ENCODE data around the gene COPG1.

DNA sequence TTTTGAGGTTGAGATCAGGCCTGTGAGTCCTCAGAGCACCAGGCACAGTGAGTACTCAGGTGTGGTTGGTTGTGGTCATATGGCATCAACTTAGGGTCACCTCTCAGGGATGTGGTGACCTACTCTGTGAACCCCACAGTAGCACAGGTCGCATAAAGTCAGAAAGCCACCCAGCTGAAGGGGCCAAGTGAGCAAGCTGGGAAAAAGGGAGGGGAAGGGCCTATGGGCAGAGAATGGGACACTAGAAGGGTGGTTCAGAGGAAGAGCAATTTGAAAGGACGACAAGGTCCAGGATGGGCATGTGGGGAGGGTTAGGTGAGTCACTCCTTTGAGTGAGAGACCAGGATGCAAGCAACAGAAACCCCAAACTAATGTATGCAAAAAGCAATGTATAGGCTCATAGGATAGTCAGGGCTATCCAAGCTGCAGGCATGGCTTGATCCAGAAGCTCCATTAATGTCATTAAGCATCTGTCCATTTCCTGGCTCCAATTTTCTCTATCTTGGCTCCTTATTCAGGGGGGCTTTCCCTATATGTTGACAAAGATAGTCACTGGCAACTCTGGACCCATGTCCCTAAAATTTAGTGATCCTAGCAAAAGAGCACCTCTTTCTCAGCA is 62.7 kb downstream of the COPG1 start:
- TF ChIP-seq CTCF (IDR thresholded peaks at IDR 0.05; ENCODE audit: low read depth, low read length, missing input control), result no peak
- TF ChIP-seq, protein P1, sequence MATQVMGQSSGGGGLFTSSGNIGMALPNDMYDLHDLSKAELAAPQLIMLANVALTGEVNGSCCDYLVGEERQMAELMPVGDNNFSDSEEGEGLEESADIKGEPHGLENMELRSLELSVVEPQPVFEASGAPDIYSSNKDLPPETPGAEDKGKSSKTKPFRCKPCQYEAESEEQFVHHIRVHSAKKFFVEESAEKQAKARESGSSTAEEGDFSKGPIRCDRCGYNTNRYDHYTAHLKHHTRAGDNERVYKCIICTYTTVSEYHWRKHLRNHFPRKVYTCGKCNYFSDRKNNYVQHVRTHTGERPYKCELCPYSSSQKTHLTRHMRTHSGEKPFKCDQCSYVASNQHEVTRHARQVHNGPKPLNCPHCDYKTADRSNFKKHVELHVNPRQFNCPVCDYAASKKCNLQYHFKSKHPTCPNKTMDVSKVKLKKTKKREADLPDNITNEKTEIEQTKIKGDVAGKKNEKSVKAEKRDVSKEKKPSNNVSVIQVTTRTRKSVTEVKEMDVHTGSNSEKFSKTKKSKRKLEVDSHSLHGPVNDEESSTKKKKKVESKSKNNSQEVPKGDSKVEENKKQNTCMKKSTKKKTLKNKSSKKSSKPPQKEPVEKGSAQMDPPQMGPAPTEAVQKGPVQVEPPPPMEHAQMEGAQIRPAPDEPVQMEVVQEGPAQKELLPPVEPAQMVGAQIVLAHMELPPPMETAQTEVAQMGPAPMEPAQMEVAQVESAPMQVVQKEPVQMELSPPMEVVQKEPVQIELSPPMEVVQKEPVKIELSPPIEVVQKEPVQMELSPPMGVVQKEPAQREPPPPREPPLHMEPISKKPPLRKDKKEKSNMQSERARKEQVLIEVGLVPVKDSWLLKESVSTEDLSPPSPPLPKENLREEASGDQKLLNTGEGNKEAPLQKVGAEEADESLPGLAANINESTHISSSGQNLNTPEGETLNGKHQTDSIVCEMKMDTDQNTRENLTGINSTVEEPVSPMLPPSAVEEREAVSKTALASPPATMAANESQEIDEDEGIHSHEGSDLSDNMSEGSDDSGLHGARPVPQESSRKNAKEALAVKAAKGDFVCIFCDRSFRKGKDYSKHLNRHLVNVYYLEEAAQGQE (IDR thresholded peaks at IDR 0.05), result no peak
- no peak for TF ChIP-seq ATF3 (IDR thresholded peaks at IDR 0.05)
- TF ChIP-seq, protein P2, sequence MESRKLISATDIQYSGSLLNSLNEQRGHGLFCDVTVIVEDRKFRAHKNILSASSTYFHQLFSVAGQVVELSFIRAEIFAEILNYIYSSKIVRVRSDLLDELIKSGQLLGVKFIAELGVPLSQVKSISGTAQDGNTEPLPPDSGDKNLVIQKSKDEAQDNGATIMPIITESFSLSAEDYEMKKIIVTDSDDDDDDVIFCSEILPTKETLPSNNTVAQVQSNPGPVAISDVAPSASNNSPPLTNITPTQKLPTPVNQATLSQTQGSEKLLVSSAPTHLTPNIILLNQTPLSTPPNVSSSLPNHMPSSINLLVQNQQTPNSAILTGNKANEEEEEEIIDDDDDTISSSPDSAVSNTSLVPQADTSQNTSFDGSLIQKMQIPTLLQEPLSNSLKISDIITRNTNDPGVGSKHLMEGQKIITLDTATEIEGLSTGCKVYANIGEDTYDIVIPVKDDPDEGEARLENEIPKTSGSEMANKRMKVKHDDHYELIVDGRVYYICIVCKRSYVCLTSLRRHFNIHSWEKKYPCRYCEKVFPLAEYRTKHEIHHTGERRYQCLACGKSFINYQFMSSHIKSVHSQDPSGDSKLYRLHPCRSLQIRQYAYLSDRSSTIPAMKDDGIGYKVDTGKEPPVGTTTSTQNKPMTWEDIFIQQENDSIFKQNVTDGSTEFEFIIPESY (IDR thresholded peaks at IDR 0.05), result no peak
- no peak for TF ChIP-seq JUND (IDR thresholded peaks at IDR 0.05)
- no peak for TF ChIP-seq RAD21 (IDR thresholded peaks at IDR 0.05)
- no peak for TF ChIP-seq TAF1 (conservative IDR thresholded peaks at IDR 0.05)
- TF ChIP-seq GABPA (IDR thresholded peaks at IDR 0.05 in 1 of 2, conservative IDR thresholded peaks at IDR 0.05 in 1 of 2), result no peak
- TF ChIP-seq FOXA1 (IDR thresholded peaks at IDR 0.05), result no peak
- TF ChIP-seq MAX (IDR thresholded peaks at IDR 0.05), result no peak
- no peak for TF ChIP-seq EGR1 (IDR thresholded peaks at IDR 0.05; ENCODE audit: low read depth in 2 of 2)
- no peak for TF ChIP-seq RXRA (IDR thresholded peaks at IDR 0.05)
- no peak for TF ChIP-seq SP1 (IDR thresholded peaks at IDR 0.05)
